ENCODE measurements around the gene POLD3. TPM values are rescaled to one million over a fixed set of nuclear protein-coding genes. Genes with fewer than 3 reads are reported as not detected.

Gene POLD3
- total and polyA plus RNA-seq, 2 of the 8 experiments (the other 6 are each of a cell fraction or from before 2014, with no cell fraction given) = 18.1 to 29.3 TPM

- Histone ChIP-seq H3K79me2 (ENCODE audit: control insufficient read depth in 1 of 2, insufficient read depth in 2 of 2, low read length in 2 of 2) (no peaks in the 10 kb centered on the region), H2BK120ac (replicated peaks; ENCODE audit: low read depth, low read length) (no peak overlapping the region), H3K79me1 (ENCODE audit: low read depth, low read length) (no peaks in the 10 kb centered on the region), H2BK5ac (ENCODE audit: low read depth, low read length) (no peak overlapping the region), H4K8ac (ENCODE audit: extremely low read depth, insufficient read depth, low read length) (no peak overlapping the region), H3K14ac (ENCODE audit: insufficient read length) (no peak overlapping the region), H3K27me3 (replicated peaks in 1 of 4; ENCODE audit: control insufficient read depth in 3 of 4, extremely low read depth in 1 of 4, insufficient read depth in 3 of 4, low read length in 3 of 4) (no peaks in the 10 kb centered on the region), H3K9ac (replicated peaks in 1 of 4; ENCODE audit: extremely low read depth in 1 of 4, low read depth in 3 of 4, low read length in 3 of 4) (no peak overlapping the region), H3K9me3 (ENCODE audit: insufficient read depth in 2 of 2, low read depth in 1 of 2, low read length in 1 of 2) (no peaks in the 10 kb centered on the region), H3K23ac (ENCODE audit: insufficient read length) (no peak overlapping the region), H3K4me1 (replicated peaks in 1 of 4; ENCODE audit: control insufficient read depth in 3 of 4, insufficient read depth in 4 of 4, low read length in 3 of 4) (no peaks in the 10 kb centered on the region), H3K27ac (ENCODE audit: low read depth, low read length) (no peak overlapping the region), H2AK5ac (ENCODE audit: low read depth, low read length) (no peak overlapping the region), H3K56ac (replicated peaks; ENCODE audit: insufficient read length, low read depth, low read length) (no peak overlapping the region), H3K4ac (replicated peaks; ENCODE audit: insufficient read length, low read depth, low read length) (no peak overlapping the region), H3K4me3 (ENCODE audit: extremely low read depth in 1 of 4, insufficient read depth in 2 of 4, low read depth in 3 of 4, low read length in 4 of 4) (no peak overlapping the region), H2BK15ac (ENCODE audit: low read length) (no peak overlapping the region), H3K23me2 (ENCODE audit: low read depth, low read length) (no peaks in the 10 kb centered on the region), H3K18ac (ENCODE audit: extremely low read depth, low read length) (no peak overlapping the region), H3K36me3 (ENCODE audit: control insufficient read depth in 2 of 4, insufficient read depth in 4 of 4, low read length in 3 of 4) (peaks cover 2 to 51% (median 24%) of the 10 kb centered on the region in 4 experiments), H4K20me1 (replicated peaks in 1 of 2; ENCODE audit: control insufficient read depth in 1 of 2, insufficient read depth in 2 of 2, low read length in 2 of 2) (peaks cover 0 to 2% of the 10 kb centered on the region in 2 experiments), H2BK12ac (ENCODE audit: low read depth, low read length) (no peak overlapping the region), H4K5ac (ENCODE audit: insufficient read length, low read depth, low read length) (no peak overlapping the region), H2BK20ac (ENCODE audit: low read length) (no peak overlapping the region), H3K4me2 (ENCODE audit: insufficient read depth in 1 of 2, low read depth in 2 of 2, low read length in 2 of 2) (no peak overlapping the region), H4K91ac (replicated peaks; ENCODE audit: insufficient read length, low read length) (no peak overlapping the region), H2AFZ (ENCODE audit: low read length) (no peak overlapping the region)
- no peak for FAIRE-seq
- DNase-seq (ENCODE audit: low read depth in 1 of 2, low spot score in 2 of 2) = no peak
- 93% methylated on average over 8 of the region's 8 CpGs; no CpG with 5 or more reads in 1 of the 2 experiments for WGBS, 2 experiments (ENCODE audit: extremely low coverage in 1 of 2, insufficient coverage in 1 of 2, insufficient read length in 1 of 2, insufficient replicate concordance in 2 of 2, low coverage in 1 of 2, low lambda C conversion rate in 2 of 2, missing lambda C conversion rate in 1 of 2)
- CTCF ChIA-PET (ENCODE audit: partially characterized antibody) = interaction anchor here (1.0 to 1.1 kb wide), 2 partner anchors 30 to 52 kb away, joined by 4 to 6 read pairs; no protein-coding TSS in a partner anchor
- TF ChIP-seq MAX (IDR thresholded peaks at IDR 0.05) (no peak), KDM5A (IDR thresholded peaks at IDR 0.05; ENCODE audit: low read length) (no peak), CTBP2 (IDR thresholded peaks at IDR 0.05; ENCODE audit: borderline replicate concordance, insufficient read depth, insufficient read length, low read length) (no peak), ZNF274 (IDR thresholded peaks at IDR 0.05; ENCODE audit: borderline replicate concordance, extremely low read depth, low read length) (no peak), JUN (IDR thresholded peaks at IDR 0.05; ENCODE audit: low read depth, low read length) (no peak), SIN3A (conservative IDR thresholded peaks at IDR 0.05 in 1 of 2, IDR thresholded peaks at IDR 0.05 in 1 of 2; ENCODE audit: low read depth in 1 of 2, low read length in 2 of 2) (no peak), EZH2 (IDR thresholded peaks at IDR 0.05; ENCODE audit: low read depth, low read length, severe bottlenecking) (no peak)
- POLR2A ChIA-PET (ENCODE audit: partially characterized antibody) = no interaction called here
Observed at GRCh38 chr11:74641289-74641688, 48.9 kb downstream of the POLD3 start.
